NCI-H1930 (cell line): ENCODE results near the gene CDK5RAP3.

ENCODE experiments used
- DNase-seq, 2 experiments: peaks; one replicate each; lab custom pipeline; 2025; lab: John Stamatoyannopoulos, UW

The CDK5RAP3 gene

DNA sequence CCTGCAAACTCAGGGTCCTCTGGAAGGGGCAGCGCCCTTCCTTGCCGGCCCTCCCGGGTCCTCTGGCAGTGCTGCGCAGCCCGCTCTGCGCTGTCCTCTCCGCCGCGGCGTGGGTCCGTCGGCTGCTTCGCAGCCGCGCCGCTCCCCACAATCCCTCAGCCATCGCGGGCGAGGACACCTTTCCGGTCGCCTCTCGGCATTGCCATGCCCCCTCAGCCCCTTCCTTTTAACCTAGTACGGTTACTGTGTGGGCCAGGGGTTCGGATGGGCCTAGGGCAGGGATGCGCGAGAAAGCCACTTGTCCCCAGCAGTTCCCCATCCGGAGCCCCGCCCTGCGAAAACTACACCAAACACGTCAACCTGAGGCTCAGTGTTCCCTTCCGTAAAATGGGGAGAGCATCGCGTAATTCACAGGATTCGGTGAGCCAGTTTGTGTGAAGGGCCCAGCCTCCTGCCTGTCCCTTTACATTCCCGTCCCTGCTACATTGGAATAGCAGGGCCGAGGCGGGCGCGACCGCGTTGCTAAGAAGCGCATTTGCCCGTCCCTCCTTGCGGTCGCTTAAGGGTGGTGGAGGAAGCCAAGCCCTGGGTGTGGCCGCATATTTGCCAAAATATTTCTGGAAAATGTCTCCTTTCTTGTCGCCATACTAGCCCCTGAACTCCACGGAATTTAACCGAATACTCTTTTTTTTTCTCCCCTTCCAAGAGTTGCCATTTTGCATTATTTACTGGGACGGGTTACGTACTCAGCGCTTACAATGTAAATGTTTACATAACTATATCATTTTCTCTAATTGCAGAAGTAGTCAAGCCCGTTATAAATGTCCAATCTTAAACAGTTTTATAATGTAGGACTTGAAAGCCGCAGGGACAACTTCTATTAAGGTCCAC is 53.5 kb downstream of the CDK5RAP3 start:
- DNase-seq = peak in 1 of 2 experiments; percentile 31

DNA sequence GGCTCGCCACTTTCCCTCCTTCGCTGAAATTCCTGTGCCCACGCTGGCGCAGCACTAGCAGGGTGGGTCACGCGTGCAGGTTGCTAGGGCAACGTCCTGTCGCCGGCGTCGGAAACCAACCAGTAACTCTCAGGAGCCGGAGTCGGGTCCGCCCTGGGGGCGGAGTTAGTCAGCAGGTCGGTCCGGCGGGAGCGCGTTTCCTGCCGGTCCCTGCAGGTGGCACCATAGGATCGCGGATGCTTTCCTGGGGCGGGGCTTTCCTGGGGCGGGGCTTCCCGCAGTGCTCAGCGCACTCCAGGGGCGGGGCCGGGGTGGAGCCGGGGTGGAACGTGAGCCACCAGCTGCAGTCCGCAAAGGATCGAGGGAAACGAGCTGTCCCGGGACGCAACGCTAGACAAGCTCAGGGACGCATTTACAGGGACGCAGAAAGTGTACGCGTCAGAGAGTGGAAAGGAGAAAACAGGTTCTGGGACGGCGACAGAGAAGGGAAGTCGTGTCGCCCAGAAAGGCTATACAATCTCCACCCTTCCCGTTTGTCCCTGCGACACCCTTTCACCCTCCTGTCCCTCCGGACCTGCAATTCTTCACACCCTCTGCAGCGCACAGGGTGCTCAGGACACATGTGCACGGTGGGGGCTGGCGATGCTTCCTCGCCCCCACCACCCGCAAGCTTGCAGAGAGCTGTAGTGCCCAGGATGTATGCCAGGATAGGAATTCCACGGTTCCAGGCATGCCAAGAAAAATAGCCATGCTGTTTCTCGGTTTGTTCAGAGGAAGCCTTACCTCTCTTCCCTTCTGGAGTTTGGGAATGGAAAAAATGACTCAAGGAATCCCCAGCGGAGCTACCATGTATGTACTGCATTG is 54.4 kb downstream of the CDK5RAP3 start:
- peak; percentile 94 to 95 for DNase-seq

DNA sequence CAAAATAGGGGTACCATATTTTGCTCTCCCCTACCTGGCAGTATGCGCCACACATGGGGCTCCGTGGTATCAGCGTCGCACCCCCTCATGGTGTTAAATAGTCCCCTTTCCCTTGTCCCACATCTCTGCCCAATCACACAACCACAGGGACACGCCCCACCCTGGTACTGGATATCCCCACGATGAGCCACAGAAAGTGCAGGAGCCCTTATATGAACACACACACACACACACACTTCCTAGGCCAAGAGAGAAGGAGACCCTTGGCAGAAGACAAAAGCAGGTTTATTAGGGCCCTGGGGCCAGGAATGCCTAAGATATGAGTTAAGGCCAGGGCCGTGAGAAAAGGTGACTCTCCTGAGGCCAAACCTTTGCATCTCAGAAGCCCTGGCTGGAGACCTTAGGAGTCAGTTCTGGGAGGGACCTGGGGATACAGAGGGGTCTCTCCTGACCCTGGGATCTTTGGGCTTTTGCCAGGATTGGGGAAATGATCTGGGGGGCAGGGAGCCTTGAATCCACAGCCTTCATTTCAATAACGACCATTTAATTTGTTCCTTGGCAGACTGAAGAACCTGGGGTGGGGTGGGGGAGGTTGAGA is 55.1 kb downstream of the CDK5RAP3 start:
- no peak for DNase-seq

DNA sequence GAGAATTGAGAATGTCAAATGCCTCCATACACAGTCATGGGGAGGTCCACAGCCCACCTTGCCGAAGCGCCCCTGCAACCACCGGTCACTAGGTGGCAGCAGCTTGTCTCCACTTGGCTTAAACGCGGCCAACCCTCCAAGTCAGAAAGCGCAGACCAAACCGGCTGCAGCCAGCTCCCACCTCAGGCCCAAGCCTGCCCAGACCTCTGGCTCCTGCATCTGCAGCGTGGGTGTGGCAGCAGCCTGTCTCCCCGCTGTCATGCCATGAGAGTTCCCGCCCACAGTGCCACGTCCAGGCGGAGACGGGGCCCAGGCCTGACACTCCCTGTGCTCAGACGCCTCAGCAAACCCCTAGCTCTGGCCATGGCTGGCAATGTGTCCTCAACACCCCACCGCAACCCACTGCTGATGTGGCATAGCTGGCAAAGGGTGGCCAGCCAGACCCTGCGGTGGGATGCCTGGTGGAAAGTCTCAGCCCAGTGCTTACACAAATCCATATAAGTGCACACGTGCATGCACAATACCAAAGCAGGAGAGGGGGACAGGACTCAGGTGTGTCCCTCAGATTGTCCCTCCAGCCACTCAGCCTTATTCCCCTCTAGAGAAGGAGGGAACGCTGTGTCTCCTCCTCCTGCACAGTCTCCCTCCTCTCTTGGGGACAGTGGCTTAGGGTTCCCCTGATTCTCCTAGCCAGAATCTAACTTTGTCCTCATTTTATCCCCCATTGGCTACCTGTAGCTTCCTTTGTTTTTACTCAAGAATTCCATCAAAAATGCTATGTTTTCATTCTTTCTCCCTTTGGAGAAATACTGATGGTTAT is 55.8 kb downstream of the CDK5RAP3 start:
- peak; percentile 70 to 71 for DNase-seq

DNA sequence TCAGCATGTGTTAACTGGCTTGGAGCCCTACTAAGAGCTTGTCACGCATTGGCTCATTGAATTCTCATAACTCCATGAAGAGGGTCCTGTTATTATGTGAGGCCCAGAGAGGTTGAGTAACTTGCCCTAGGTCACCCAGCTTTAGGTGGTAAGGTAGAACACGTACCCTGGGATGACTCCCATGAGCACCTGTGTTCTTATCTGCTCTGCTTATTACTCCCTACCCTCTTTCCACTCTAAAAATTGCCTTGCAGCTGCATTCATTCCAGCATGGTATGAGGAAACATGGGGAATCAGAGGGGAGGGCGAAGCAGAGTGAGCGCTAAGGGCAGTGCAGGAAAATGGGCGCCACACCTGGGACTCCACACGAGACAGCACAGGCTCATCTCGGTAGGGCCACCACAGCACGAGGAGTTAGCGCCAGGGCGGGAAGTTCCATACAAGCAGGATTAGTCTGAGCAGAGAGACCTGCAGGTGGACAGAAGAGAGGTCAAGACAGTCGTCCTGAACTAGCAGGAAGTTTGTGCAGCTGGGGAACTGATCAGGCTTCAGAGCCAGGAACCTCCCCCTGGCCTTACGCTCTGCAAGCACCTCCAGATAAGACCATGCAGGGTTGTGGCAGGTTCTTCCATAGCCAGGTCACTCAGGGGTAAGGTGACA is 56.5 kb downstream of the CDK5RAP3 start:
- DNase-seq = no peak

DNA sequence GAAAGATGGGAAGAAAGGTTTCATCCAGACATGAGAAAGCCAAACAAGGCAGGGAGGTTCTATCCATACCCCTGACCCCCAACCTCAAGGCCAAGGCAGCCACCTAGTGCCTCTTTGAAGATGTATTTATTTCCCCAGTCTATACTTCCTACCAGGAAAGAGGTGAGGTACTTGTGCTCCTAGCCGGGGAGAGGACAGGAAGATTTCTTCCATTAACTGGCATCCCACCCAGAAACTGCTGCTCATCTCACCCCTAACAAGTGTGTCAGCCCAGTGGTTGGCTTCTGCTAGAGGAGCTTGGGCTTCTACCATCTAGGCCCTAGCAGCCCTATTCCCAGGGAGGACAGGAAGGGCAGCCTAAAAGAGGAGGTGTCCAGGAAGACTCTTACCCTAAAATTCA is 57.8 kb downstream of the CDK5RAP3 start:
- DNase-seq = no peak

DNA sequence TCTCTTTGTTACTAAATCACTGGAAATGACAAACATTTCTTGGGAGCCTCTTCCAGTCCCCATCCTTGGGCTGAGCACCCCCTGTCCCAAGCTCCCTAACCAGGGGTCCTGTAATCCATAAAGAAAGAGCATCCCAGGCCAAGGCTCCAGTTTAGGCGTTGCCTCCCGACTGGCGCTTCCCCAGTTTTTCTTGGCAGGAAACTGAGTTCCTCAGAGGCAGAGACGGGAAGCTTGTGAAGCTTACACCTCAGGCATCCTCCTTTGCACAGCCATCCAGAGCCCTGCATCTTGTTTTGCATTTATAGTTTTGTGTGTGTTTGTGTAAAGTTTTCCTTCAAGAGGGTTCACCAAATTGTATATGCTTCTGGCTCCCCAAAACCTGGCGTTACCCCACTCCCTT is 59.6 kb downstream of the CDK5RAP3 start:
- DNase-seq = no peak
